GM06990 (cell line): ENCODE data around the gene H2BK1.

Source experiments
- DNase-seq: peaks from one replicate; pipeline ENCODE4 v3.0.0-alpha.2; 2011; ENCODE audit not compliant: insufficient read length; ENCODE audit errors: extremely low read depth
- H3K27me3 ChIP-seq: replicated peaks from 2 replicates; pipeline ENCODE4 v1.6.0; 2011; ENCODE audit warnings: low read length; ENCODE audit not compliant: control insufficient read depth, insufficient read depth
- H3K36me3 ChIP-seq: 2 replicates; pipeline ENCODE4 v1.5.1; 2011; ENCODE audit warnings: low read length; ENCODE audit not compliant: control insufficient read depth, insufficient read depth
- H3K4me3 ChIP-seq: replicated peaks from 2 replicates; pipeline ENCODE4 v1.5.1; 2011; ENCODE audit warnings: low read depth, mild to moderate bottlenecking, control low read depth, low read length
- CTCF ChIP-seq: IDR thresholded peaks from 2 replicates; pipeline ENCODE4 v1.5.1; 2011; ENCODE audit warnings: low read length, control low read depth, mild to moderate bottlenecking, inconsistent platforms; ENCODE audit not compliant: insufficient read depth, poor library complexity, severe bottlenecking

H2BK1 gene

GRCh38 chr7:151206914-151207313 lies 3.4 kb downstream of the H2BK1 start:
- H3K27me3 ChIP-seq: no peaks in the 10 kb centered on the region
- no peak for TF ChIP-seq CTCF
- no peak overlapping the region for H3K4me3 ChIP-seq
- DNase-seq: no peak
- no peaks in the 10 kb centered on the region for H3K36me3 ChIP-seq

- DNase-seq: no peak
- TF ChIP-seq CTCF: no peak
- H3K36me3 ChIP-seq: no peaks in the 10 kb centered on the region
- no peaks in the 10 kb centered on the region; the same call in 1 of the 2 replicates for H3K27me3 ChIP-seq
- no peak overlapping the region for H3K4me3 ChIP-seq
These were observed 4.6 kb downstream of the H2BK1 start for GRCh38 chr7:151205730-151206129.

GRCh38 chr7:151204383-151205032 lies 5.8 kb downstream of the H2BK1 start:
- no peaks in the 10 kb centered on the region; the same call in 1 of the 2 replicates for H3K27me3 ChIP-seq

GRCh38 chr7:151202836-151203235 lies 7.5 kb downstream of the H2BK1 start:
- DNase-seq: no peak
- H3K27me3 ChIP-seq: no peaks in the 10 kb centered on the region; the same call in 1 of the 2 replicates
- TF ChIP-seq CTCF: no peak
- H3K36me3 ChIP-seq: no peaks in the 10 kb centered on the region
- no peak overlapping the region for H3K4me3 ChIP-seq

More at GRCh38 chr7:151204383-151205032, 5.8 kb downstream of the H2BK1 start:
- Histone ChIP-seq H3K4me3 (no peak overlapping the region), H3K36me3 (no peaks in the 10 kb centered on the region)
- TF ChIP-seq CTCF: no peak
- DNase-seq: no peak

GRCh38 chr7:151201751-151202150 lies 8.5 kb downstream of the H2BK1 start:
- H3K27me3 ChIP-seq: peaks cover 3% of the 10 kb centered on the region; the same call in 1 of the 2 replicates
- no peak for DNase-seq
- no peaks in the 10 kb centered on the region for H3K36me3 ChIP-seq
- no peak overlapping the region for H3K4me3 ChIP-seq
- no peak for TF ChIP-seq CTCF

- H3K27me3 ChIP-seq: peaks cover 3% of the 10 kb centered on the region; the same call in 1 of the 2 replicates
- no peak for DNase-seq
- no peaks in the 10 kb centered on the region for H3K36me3 ChIP-seq
- TF ChIP-seq CTCF: no peak
- no peak overlapping the region for H3K4me3 ChIP-seq
These were observed 8.9 kb downstream of the H2BK1 start for GRCh38 chr7:151201344-151201743.
